ENCODE results near the gene SLC7A9.
"Not testable (repeated sequence)": the region's sequence is repeated elsewhere in the genome, so short reads cannot be mapped to it uniquely, and the experiment has no call there.

The SLC7A9 gene

GRCh38 chr19:32823747-32824102 lies 45.8 kb downstream of the SLC7A9 start:
- no peak for DNase-seq

- no peak for DNase-seq
Observed at GRCh38 chr19:32822916-32823746, 46.4 kb downstream of the SLC7A9 start.

- no peak for DNase-seq
Observed at GRCh38 chr19:32819419-32820400, 49.9 kb downstream of the SLC7A9 start.

- DNase-seq = no peak
Observed at GRCh38 chr19:32818536-32818935, 51.0 kb downstream of the SLC7A9 start.

GRCh38 chr19:32817569-32818476 lies 51.7 kb downstream of the SLC7A9 start:
- DNase-seq = no peak

GRCh38 chr19:32816555-32817099 lies 52.9 kb downstream of the SLC7A9 start:
- DNase-seq = no peak

- no peak for DNase-seq
Observed at GRCh38 chr19:32814624-32815023, 54.9 kb downstream of the SLC7A9 start.

- DNase-seq = peak in 1 of 2 experiments; percentile 15
Observed at GRCh38 chr19:32813862-32814425, 55.6 kb downstream of the SLC7A9 start.

GRCh38 chr19:32812571-32812970 lies 57.0 kb downstream of the SLC7A9 start:
- DNase-seq = no peak

- DNase-seq = no peak
Observed at GRCh38 chr19:32812036-32812435, 57.5 kb downstream of the SLC7A9 start.

GRCh38 chr19:32811151-32811550 lies 58.4 kb downstream of the SLC7A9 start:
- DNase-seq = no peak

GRCh38 chr19:32810452-32810851 lies 59.1 kb downstream of the SLC7A9 start:
- no peak for DNase-seq

- no peak for DNase-seq
Observed at GRCh38 chr19:32809754-32810153, 59.8 kb downstream of the SLC7A9 start.

- no peak for DNase-seq
Observed at GRCh38 chr19:32809254-32809653, 60.3 kb downstream of the SLC7A9 start.

- no peak for DNase-seq
Observed at GRCh38 chr19:32808236-32808635, 61.3 kb downstream of the SLC7A9 start.

GRCh38 chr19:32802840-32803239 lies 66.7 kb downstream of the SLC7A9 start:
- no peak for DNase-seq

- DNase-seq = no peak
Observed at GRCh38 chr19:32800754-32801153, 68.8 kb downstream of the SLC7A9 start.

- DNase-seq = no peak
Observed at GRCh38 chr19:32800191-32800590, 69.4 kb downstream of the SLC7A9 start.

GRCh38 chr19:32798201-32798600 lies 71.4 kb downstream of the SLC7A9 start:
- DNase-seq = no peak

- no peak for DNase-seq
Observed at GRCh38 chr19:32789429-32789828, 80.1 kb downstream of the SLC7A9 start.

- not testable (repeated sequence) for DNase-seq
Observed at GRCh38 chr19:32787895-32788294, 81.7 kb downstream of the SLC7A9 start.
